ENCODE data around the gene LHPP.

The LHPP gene

GRCh38 chr10:124464028-124464965 lies 2.7 kb downstream of the LHPP start:
- Histone ChIP-seq H3K4ac (ENCODE audit: low read depth, low read length) (no peak overlapping the region), H3K23ac (ENCODE audit: low read length) (no peak overlapping the region), H2BK120ac (ENCODE audit: low read depth, low read length) (no peak overlapping the region), H4K5ac (ENCODE audit: low read length) (no peak overlapping the region), H2AK5ac (ENCODE audit: low read length) (no peak overlapping the region), H3K18ac (ENCODE audit: low read length) (no peak overlapping the region), H3K27ac (ENCODE audit: low read depth, low read length) (no peak overlapping the region), H3K9ac (ENCODE audit: low read length) (no peak overlapping the region), H3K4me1 (ENCODE audit: control insufficient read depth, low read depth, low read length) (peaks cover 9% of the 10 kb centered on the region), H3K56ac (ENCODE audit: low read length) (peak overlapping the region; percentile 62), H3K36me3 (ENCODE audit: control insufficient read depth, insufficient read depth, low read length) (no peaks in the 10 kb centered on the region), H3K79me1 (ENCODE audit: low read length) (no peaks in the 10 kb centered on the region), H4K8ac (ENCODE audit: low read depth, low read length) (no peak overlapping the region), H3K4me2 (ENCODE audit: low read length) (no peak overlapping the region), H3K27me3 (ENCODE audit: insufficient read depth, low read length, poor library complexity) (no peaks in the 10 kb centered on the region), H3K4me3 (ENCODE audit: low read length) (no peak overlapping the region), H3K79me2 (ENCODE audit: control insufficient read depth, insufficient read depth, low read length) (no peaks in the 10 kb centered on the region), H2BK5ac (ENCODE audit: low read length) (no peak overlapping the region), H2BK15ac (replicated peaks; ENCODE audit: low read depth) (no peak overlapping the region)
- WGBS (ENCODE audit: extremely low coverage, insufficient coverage, low lambda C conversion rate) = no CpG with 5 or more reads among the region's 9 CpGs
- DNase-seq = no peak

GRCh38 chr10:124465003-124465776 lies 3.6 kb downstream of the LHPP start:
- Histone ChIP-seq H4K5ac (ENCODE audit: low read length) (no peak overlapping the region), H3K9ac (ENCODE audit: low read length) (no peak overlapping the region), H3K4me2 (ENCODE audit: low read length) (no peak overlapping the region), H3K27ac (ENCODE audit: low read depth, low read length) (no peak overlapping the region), H3K4me3 (ENCODE audit: low read length) (no peak overlapping the region), H4K8ac (ENCODE audit: low read depth, low read length) (no peak overlapping the region), H2BK120ac (ENCODE audit: low read depth, low read length) (no peak overlapping the region), H3K4me1 (ENCODE audit: control insufficient read depth, low read depth, low read length) (peaks cover 4% of the 10 kb centered on the region), H2BK5ac (ENCODE audit: low read length) (no peak overlapping the region), H3K18ac (ENCODE audit: low read length) (no peak overlapping the region), H3K36me3 (ENCODE audit: control insufficient read depth, insufficient read depth, low read length) (no peaks in the 10 kb centered on the region), H2AK5ac (ENCODE audit: low read length) (no peak overlapping the region), H3K27me3 (ENCODE audit: insufficient read depth, low read length, poor library complexity) (no peaks in the 10 kb centered on the region), H3K56ac (ENCODE audit: low read length) (peak overlapping the region; percentile 62), H3K79me1 (ENCODE audit: low read length) (no peaks in the 10 kb centered on the region), H3K23ac (ENCODE audit: low read length) (no peak overlapping the region), H3K79me2 (ENCODE audit: control insufficient read depth, insufficient read depth, low read length) (no peaks in the 10 kb centered on the region), H3K4ac (ENCODE audit: low read depth, low read length) (no peak overlapping the region), H2BK15ac (replicated peaks; ENCODE audit: low read depth) (no peak overlapping the region)
- DNase-seq = no peak
- no CpG with 5 or more reads among the region's 17 CpGs for WGBS (ENCODE audit: extremely low coverage, insufficient coverage, low lambda C conversion rate)

- no peaks in the 10 kb centered on the region for H3K27me3 ChIP-seq (ENCODE audit: insufficient read depth, low read length, poor library complexity)
- no peak for DNase-seq
- WGBS (ENCODE audit: extremely low coverage, insufficient coverage, low lambda C conversion rate) = no CpG with 5 or more reads among the region's 9 CpGs
- no peak overlapping the region for H2BK5ac ChIP-seq (ENCODE audit: low read length)
- no peak overlapping the region for H2AK5ac ChIP-seq (ENCODE audit: low read length)
- no peak overlapping the region for H3K18ac ChIP-seq (ENCODE audit: low read length)
- H3K4me1 ChIP-seq (ENCODE audit: control insufficient read depth, low read depth, low read length) = peaks cover 4% of the 10 kb centered on the region
- no peak overlapping the region for H4K8ac ChIP-seq (ENCODE audit: low read depth, low read length)
- no peak overlapping the region for H3K4me2 ChIP-seq (ENCODE audit: low read length)
- H3K56ac ChIP-seq (ENCODE audit: low read length) = no peak overlapping the region
- no peak overlapping the region for H3K27ac ChIP-seq (ENCODE audit: low read depth, low read length)
- H3K4me3 ChIP-seq (ENCODE audit: low read length) = no peak overlapping the region
- H3K9ac ChIP-seq (ENCODE audit: low read length) = no peak overlapping the region
- no peaks in the 10 kb centered on the region for H3K36me3 ChIP-seq (ENCODE audit: control insufficient read depth, insufficient read depth, low read length)
- H3K4ac ChIP-seq (ENCODE audit: low read depth, low read length) = no peak overlapping the region
- no peak overlapping the region for H2BK15ac ChIP-seq (replicated peaks; ENCODE audit: low read depth)
- H3K23ac ChIP-seq (ENCODE audit: low read length) = no peak overlapping the region
- H3K79me1 ChIP-seq (ENCODE audit: low read length) = no peaks in the 10 kb centered on the region
- H2BK120ac ChIP-seq (ENCODE audit: low read depth, low read length) = no peak overlapping the region
- H3K79me2 ChIP-seq (ENCODE audit: control insufficient read depth, insufficient read depth, low read length) = no peaks in the 10 kb centered on the region
- H4K5ac ChIP-seq (ENCODE audit: low read length) = no peak overlapping the region
These were observed 4.3 kb downstream of the LHPP start for GRCh38 chr10:124465777-124466488.

- Histone ChIP-seq H3K18ac (ENCODE audit: low read length) (no peak overlapping the region), H3K4me2 (ENCODE audit: low read length) (no peak overlapping the region), H2BK5ac (ENCODE audit: low read length) (no peak overlapping the region), H2BK120ac (ENCODE audit: low read depth, low read length) (no peak overlapping the region), H3K27ac (ENCODE audit: low read depth, low read length) (no peak overlapping the region), H3K23ac (ENCODE audit: low read length) (no peak overlapping the region), H3K79me2 (ENCODE audit: control insufficient read depth, insufficient read depth, low read length) (no peaks in the 10 kb centered on the region), H3K27me3 (ENCODE audit: insufficient read depth, low read length, poor library complexity) (no peaks in the 10 kb centered on the region), H3K36me3 (ENCODE audit: control insufficient read depth, insufficient read depth, low read length) (no peaks in the 10 kb centered on the region), H4K5ac (ENCODE audit: low read length) (no peak overlapping the region), H3K9ac (ENCODE audit: low read length) (no peak overlapping the region), H2AK5ac (ENCODE audit: low read length) (no peak overlapping the region), H2BK15ac (replicated peaks; ENCODE audit: low read depth) (no peak overlapping the region), H3K4me1 (ENCODE audit: control insufficient read depth, low read depth, low read length) (peaks cover 4% of the 10 kb centered on the region), H4K8ac (ENCODE audit: low read depth, low read length) (no peak overlapping the region), H3K56ac (ENCODE audit: low read length) (no peak overlapping the region), H3K79me1 (ENCODE audit: low read length) (no peaks in the 10 kb centered on the region), H3K4ac (ENCODE audit: low read depth, low read length) (no peak overlapping the region), H3K4me3 (ENCODE audit: low read length) (no peak overlapping the region)
- DNase-seq = no peak
- WGBS (ENCODE audit: extremely low coverage, insufficient coverage, low lambda C conversion rate) = no CpG with 5 or more reads among the region's 4 CpGs
These were observed 5.5 kb downstream of the LHPP start for GRCh38 chr10:124467165-124467564.

GRCh38 chr10:124468624-124469023 lies 7.0 kb downstream of the LHPP start:
- Histone ChIP-seq H3K27me3 (ENCODE audit: insufficient read depth, low read length, poor library complexity) (no peaks in the 10 kb centered on the region), H4K5ac (ENCODE audit: low read length) (no peak overlapping the region), H2BK120ac (ENCODE audit: low read depth, low read length) (no peak overlapping the region), H3K4ac (ENCODE audit: low read depth, low read length) (no peak overlapping the region), H3K36me3 (ENCODE audit: control insufficient read depth, insufficient read depth, low read length) (no peaks in the 10 kb centered on the region), H3K4me2 (ENCODE audit: low read length) (no peak overlapping the region), H2BK15ac (replicated peaks; ENCODE audit: low read depth) (no peak overlapping the region), H3K18ac (ENCODE audit: low read length) (no peak overlapping the region), H2BK5ac (ENCODE audit: low read length) (no peak overlapping the region), H3K9ac (ENCODE audit: low read length) (no peak overlapping the region), H4K8ac (ENCODE audit: low read depth, low read length) (no peak overlapping the region), H3K27ac (ENCODE audit: low read depth, low read length) (no peak overlapping the region), H3K23ac (ENCODE audit: low read length) (no peak overlapping the region), H3K4me3 (ENCODE audit: low read length) (no peak overlapping the region), H3K4me1 (ENCODE audit: control insufficient read depth, low read depth, low read length) (peaks cover 4% of the 10 kb centered on the region), H2AK5ac (ENCODE audit: low read length) (no peak overlapping the region), H3K79me2 (ENCODE audit: control insufficient read depth, insufficient read depth, low read length) (no peaks in the 10 kb centered on the region), H3K79me1 (ENCODE audit: low read length) (no peaks in the 10 kb centered on the region), H3K56ac (ENCODE audit: low read length) (no peak overlapping the region)
- DNase-seq = no peak
- no CpG with 5 or more reads among the region's 13 CpGs for WGBS (ENCODE audit: extremely low coverage, insufficient coverage, low lambda C conversion rate)

All from mesendoderm (in vitro differentiated cells).